Motor neuron (in vitro differentiated cells): ENCODE data around the gene DDR1. TPM values are rescaled to one million over a fixed set of nuclear protein-coding genes. Genes with fewer than 3 reads are reported as not detected.

ENCODE experiments used
- ATAC-seq, 8 experiments: fragments of 200-7000 bp; cut with Tn5 transposase; replicated peaks in 6 of 8; 2 replicates each; pipeline ENCODE4 v1.8.0; 2021; ENCODE audit warnings: mild to moderate bottlenecking in 8 of 8, moderate library complexity in 8 of 8
- H3K27ac ChIP-seq, 2 donors: fragments of 250-450 bp; sonication (Bioruptor Pico); 2 replicates each; pipeline ENCODE4 v1.9.0; 2021; ENCODE audit warnings: antibody characterized with exemption in 2 of 2, mild to moderate bottlenecking in 2 of 2, moderate library complexity in 1 of 2
- H3K4me1 ChIP-seq, 2 donors: fragments of 250-450 bp; sonication (Bioruptor Pico); replicated peaks in 1 of 2; 2 replicates each; pipeline ENCODE4 v1.6.1; 2021; ENCODE audit warnings: antibody characterized with exemption in 2 of 2, mild to moderate bottlenecking in 2 of 2, moderate library complexity in 1 of 2
- H3K4me3 ChIP-seq, 5 donors: fragments of 250-450 bp; sonication (Bioruptor Pico); 2 replicates each; pipeline ENCODE4 v1.9.0; 2021; ENCODE audit warnings: antibody characterized with exemption in 5 of 5, mild to moderate bottlenecking in 5 of 5, moderate library complexity in 4 of 5
- WGBS, 10 experiments: fragments of 450-650 bp; shearing (Covaris generic); methylation state at CpG; one replicate each; pipeline ENCODE4 v1.0.0; 2022; 5-methylcytosine and 5-hydroxymethylcytosine counted together
- in situ Hi-C, 9 experiments: fragments of 400-800 bp; cut with MboI; loops; one replicate each; pipeline ENCODE4 v1.15.0; 2021; ENCODE audit warnings: low sequenced_read_pairs in 9 of 9, low pct_unique_long_range_greater_than_20kb in 2 of 9; ENCODE audit not compliant: unreplicated experiment in 9 of 9
- total RNA-seq, 8 experiments: library from RNA; unstranded; fragments of 300-600 nt; gene quantifications; 2 replicates each; pipeline versions ENCODE4 v1.2.3 to v1.2.4, GENCODE V29; 2022

Gene DDR1
- total RNA-seq, 8 experiments from 2014 or later, result 24.1 to 369 (median 138) TPM

DNA sequence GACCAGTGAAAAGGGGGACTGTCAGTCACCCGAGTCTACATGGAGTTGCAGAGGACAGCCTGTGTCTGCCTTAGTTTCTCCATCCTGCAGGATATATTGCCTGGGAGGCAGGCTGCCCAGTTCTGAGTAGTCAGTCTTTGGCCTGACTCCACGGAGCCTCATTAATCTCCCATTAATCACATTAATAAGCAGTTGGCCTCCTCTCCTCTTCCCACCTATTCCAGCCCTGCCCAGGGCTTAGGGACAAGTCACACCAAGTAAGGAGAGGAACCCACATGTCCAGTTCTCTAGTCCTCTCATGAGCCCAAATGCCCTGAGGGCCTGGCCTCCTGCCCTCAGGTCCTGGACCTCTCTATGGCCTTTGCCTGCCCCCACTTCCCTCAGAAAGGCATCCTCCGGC, 55.2 kb downstream of the DDR1 start:
- no peaks in the 10 kb centered on the region for H3K4me1 ChIP-seq
- in situ Hi-C loops, result no loop called here
- ATAC-seq, result peak in 5 of 8 experiments; percentile 62 to 86 (median 72)
- 0 to 86% methylated on average over 1 to 2 of the region's 3 CpGs; no CpG with 5 or more reads in 8 of the 10 experiments for WGBS, 10 experiments
- H3K27ac ChIP-seq, result no peak overlapping the region
- no peak overlapping the region for H3K4me3 ChIP-seq

GRCh38 chr6:30940361-30940986, 56.2 kb downstream of the DDR1 start, which contains the start of gene MUCL3:
Gene MUCL3 (plus strand): TSS chr6:30940973. CDS start chr6:30941000, 27 bp downstream.
- in situ Hi-C loops, result no loop called here
- peak in 1 of 8 experiments; percentile 17 for ATAC-seq
- no peak within 1 kb of the TSS for H3K4me3 ChIP-seq
- H3K4me1 ChIP-seq, result no peaks in the 10 kb centered on the region
- H3K27ac ChIP-seq, result no peak within 1 kb of the TSS
- WGBS, 10 experiments, result 0 to 98% (median 80%) methylated on average over 1 to 10 of the region's 16 CpGs; no CpG with 5 or more reads in 7 of the 10 experiments

- H3K4me1 ChIP-seq, result no peaks in the 10 kb centered on the region
- peak in 7 of 8 experiments; percentile 31 to 99 (median 62) for ATAC-seq
- H3K4me3 ChIP-seq, result no peak overlapping the region
- no peak overlapping the region for H3K27ac ChIP-seq
- WGBS, 10 experiments, result 0 to 29% (median 7%) methylated on average over 2 to 3 of the region's 15 CpGs; no CpG with 5 or more reads in 6 of the 10 experiments
- in situ Hi-C loops, result no loop called here
Observed at GRCh38 chr6:30942338-30943060, 58.2 kb downstream of the DDR1 start.

GRCh38 chr6:30944051-30944450, 59.7 kb downstream of the DDR1 start:
- Histone ChIP-seq H3K4me3 (no peak overlapping the region), H3K4me1 (no peaks in the 10 kb centered on the region), H3K27ac (no peak overlapping the region)
- in situ Hi-C loops, result no loop called here
- ATAC-seq, result no peak
- 68 to 96% (median 87%) methylated on average over 2 to 4 of the region's 4 CpGs; no CpG with 5 or more reads in 1 of the 10 experiments for WGBS, 10 experiments

GRCh38 chr6:30945281-30945680, 61.0 kb downstream of the DDR1 start:
- H3K4me3 ChIP-seq, result no peak overlapping the region
- WGBS, 10 experiments, result 59 to 100% (median 84%) methylated on average over 1 to 4 of the region's 5 CpGs; no CpG with 5 or more reads in 4 of the 10 experiments
- no peak for ATAC-seq
- no peak overlapping the region for H3K27ac ChIP-seq
- in situ Hi-C loops, result no loop called here
- H3K4me1 ChIP-seq, result no peaks in the 10 kb centered on the region

DNA sequence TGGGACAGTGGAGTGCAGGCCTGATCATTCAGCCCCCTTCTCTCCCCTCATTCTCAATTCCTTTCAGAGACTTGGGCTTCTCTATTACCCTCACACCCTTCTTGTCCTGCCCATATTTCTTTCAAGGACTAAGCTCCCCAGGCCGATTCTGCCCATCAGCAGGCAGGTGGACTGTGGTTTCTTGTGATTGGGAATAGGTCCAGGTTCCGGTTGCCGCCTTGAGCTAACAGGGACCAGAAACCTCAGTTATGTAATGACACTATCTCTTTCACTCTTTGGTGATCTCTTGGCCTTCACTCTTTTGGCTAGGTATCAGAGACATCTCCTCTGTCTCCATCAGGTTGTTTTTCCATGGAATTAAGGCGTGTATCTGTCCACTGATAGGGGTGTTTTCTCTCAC, 62.9 kb downstream of the DDR1 start:
- ATAC-seq, result no peak
- WGBS, 10 experiments, result 0 to 100% (median 66%) methylated on average over 1 to 3 of the region's 4 CpGs; no CpG with 5 or more reads in 4 of the 10 experiments
- in situ Hi-C loops, result no loop called here

DNA sequence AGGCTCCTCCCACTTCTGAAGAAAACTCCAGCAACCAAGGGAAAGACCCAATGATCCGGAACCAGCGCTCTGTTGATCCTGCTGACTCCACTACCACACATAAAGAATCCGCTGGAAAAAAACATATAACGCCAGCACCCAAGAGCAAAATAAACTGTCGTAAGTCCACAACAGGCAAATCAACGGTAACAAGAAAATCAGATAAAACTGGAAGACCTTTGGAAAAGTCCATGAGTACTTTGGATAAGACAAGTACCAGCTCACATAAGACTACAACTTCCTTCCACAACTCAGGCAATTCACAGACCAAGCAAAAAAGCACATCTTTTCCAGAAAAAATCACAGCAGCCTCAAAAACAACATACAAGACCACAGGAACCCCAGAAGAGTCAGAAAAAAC, 64.5 kb downstream of the DDR1 start:
- Histone ChIP-seq H3K4me1 (no peaks in the 10 kb centered on the region), H3K27ac (no peak overlapping the region), H3K4me3 (no peak overlapping the region)
- 60 to 94% (median 85%) methylated on average over 2 to 6 of the region's 6 CpGs for WGBS, 10 experiments
- ATAC-seq, result no peak
- in situ Hi-C loops, result no loop called here

More for the DNA sequence above, 62.9 kb downstream of the DDR1 start:
- Histone ChIP-seq H3K4me3 (no peak overlapping the region), H3K4me1 (no peaks in the 10 kb centered on the region), H3K27ac (no peak overlapping the region)

Other genes with a start within 250 kb of the DDR1 start
- gene C6orf136, start 237.4 kb upstream of the DDR1 start, total RNA-seq, result 10 to 100 TPM in 5 of 8 experiments, 1 to 10 TPM in 3; 6.6 to 16.4 (median 12.1) TPM
- 10 to 100 TPM; 12.1 to 43.3 (median 25.9) TPM for gene DHX16, start 211.5 kb upstream of the DDR1 start, total RNA-seq
- 10 to 100 TPM; 23.1 to 60.8 (median 34.5) TPM for gene PPP1R18, start 197.9 kb upstream of the DDR1 start, total RNA-seq
- gene NRM, start 193.5 kb upstream of the DDR1 start, total RNA-seq, result 10 to 100 TPM in 6 of 8 experiments, 1 to 10 TPM in 2; 6.8 to 28.3 (median 13.2) TPM
- 10 to 100 TPM in 6 of 8 experiments, 1 to 10 TPM in 2; 5.7 to 32.4 (median 23.3) TPM for gene MDC1, start 167.2 kb upstream of the DDR1 start, total RNA-seq
- gene TUBB, start 164.2 kb upstream of the DDR1 start, total RNA-seq, result 1,000 to 10,000 TPM in 2 of 8 experiments, 100 to 1,000 TPM in 6; 425 to 1,850 (median 943) TPM
- 100 to 1,000 TPM in 2 of 8 experiments, 10 to 100 TPM in 6; 56.8 to 122 (median 75.9) TPM for gene FLOT1, start 141.8 kb upstream of the DDR1 start, total RNA-seq
- 100 to 1,000 TPM in 2 of 8 experiments, 10 to 100 TPM in 5, 1 to 10 TPM in 1; 8.7 to 176 (median 32.5) TPM for gene IER3, start 140.0 kb upstream of the DDR1 start, total RNA-seq
- 10 to 100 TPM; 18.2 to 46.3 (median 28.5) TPM for gene GTF2H4, start 23.7 kb downstream of the DDR1 start, total RNA-seq
- gene VARS2, start 29.7 kb downstream of the DDR1 start, total RNA-seq, result 10 to 100 TPM; 13.5 to 39.7 (median 21.0) TPM
- 1 to 10 TPM in 1 of 8 experiments, not detected in 7; 1.2 TPM for gene SFTA2, start 47.7 kb downstream of the DDR1 start, total RNA-seq
- under 1 TPM in 6 of 8 experiments, not detected in 2; 0.05 to 0.45 (median 0.30) TPM for gene MUCL3, start 56.5 kb downstream of the DDR1 start, total RNA-seq
- gene MUC21, start 99.2 kb downstream of the DDR1 start, total RNA-seq, result under 1 TPM in 5 of 8 experiments, not detected in 3; 0.05 to 0.52 (median 0.17) TPM
- under 1 TPM in 6 of 8 experiments, not detected in 2; 0.04 to 0.31 (median 0.09) TPM for gene MUC22, start 126.0 kb downstream of the DDR1 start, total RNA-seq
- gene C6orf15, start 228.1 kb downstream of the DDR1 start, total RNA-seq, result under 1 TPM in 3 of 8 experiments, not detected in 5; 0.18 to 1.00 (median 0.56) TPM
- gene PSORS1C1, start 230.3 kb downstream of the DDR1 start, total RNA-seq, result 1 to 10 TPM in 5 of 8 experiments, under 1 TPM in 3; 0.33 to 8.0 (median 1.9) TPM
- gene CDSN, start 235.9 kb downstream of the DDR1 start, total RNA-seq, result under 1 TPM in 1 of 8 experiments, not detected in 7; 0.20 TPM